OCI-LY3 (cell line): ENCODE measurements around the gene PLIN5.

Experiments
- H2AFZ ChIP-seq: fragments of 200-600, 300-600 bp; shearing (Covaris generic); 2 replicates; pipeline ENCODE4 v1.6.0; 2014; ENCODE audit warnings: antibody characterized with exemption, low read depth, low read length
- H3K27ac ChIP-seq: fragments of 200-600, 300-600 bp; sonication (generic); 2 replicates; pipeline ENCODE4 v1.5.1; 2014; ENCODE audit warnings: mild to moderate bottlenecking, low read length, moderate library complexity, mixed read lengths
- H3K27me3 ChIP-seq: fragments of 200-600, 300-600 bp; sonication (generic); 2 replicates; pipeline ENCODE4 v1.6.1; 2014; ENCODE audit warnings: low read depth, low read length, mixed read lengths
- H3K36me3 ChIP-seq: fragments of 200-600, 300-600 bp; sonication (generic); replicated peaks from 2 replicates; pipeline ENCODE3; 2014; ENCODE audit warnings: low read depth, low read length, mixed read lengths
- H3K4me1 ChIP-seq: fragments of 300-600, 200-600 bp; sonication (generic); 2 replicates; pipeline ENCODE4 v1.6.1; 2014; ENCODE audit warnings: low read length, mixed read lengths
- H3K4me2 ChIP-seq: fragments of 200-600, 300-600 bp; sonication (generic); 2 replicates; pipeline ENCODE4 v1.6.1; 2014; ENCODE audit warnings: low read length, mixed read lengths
- H3K4me3 ChIP-seq: fragments of 300-600, 200-600 bp; sonication (generic); 2 replicates; pipeline ENCODE4 v1.5.1; 2014; ENCODE audit warnings: antibody characterized with exemption, mild to moderate bottlenecking, low read length, moderate library complexity
- H3K79me2 ChIP-seq: fragments of 300-600, 200-600 bp; shearing (Covaris generic); 2 replicates; pipeline ENCODE4 v1.6.1; 2014; ENCODE audit warnings: mild to moderate bottlenecking, low read length, mixed read lengths
- H3K9ac ChIP-seq: fragments of 300-600, 200-600 bp; shearing (Covaris generic); 2 replicates; pipeline ENCODE4 v1.6.0; 2014; ENCODE audit warnings: mild to moderate bottlenecking, low read length, moderate library complexity
- H3K9me3 ChIP-seq: fragments of 200-600, 300-600 bp; shearing (Covaris generic); 2 replicates; pipeline ENCODE4 v1.6.1; 2014; ENCODE audit warnings: low read length, mixed read lengths; ENCODE audit not compliant: insufficient read depth
- H4K20me1 ChIP-seq: fragments of 200-600, 300-600 bp; sonication (generic); 2 replicates; pipeline ENCODE4 v1.6.1; 2016; ENCODE audit warnings: low read length, mixed read lengths; ENCODE audit not compliant: insufficient read depth
- CTCF ChIP-seq: fragments of 200-600, 300-600 bp; sonication (generic); IDR thresholded peaks from 2 replicates; pipeline ENCODE4 v1.5.1; 2014; ENCODE audit warnings: antibody characterized with exemption, low read length, low read depth
- EZH2phosphoT487 ChIP-seq: fragments of 200-600 bp; shearing (Covaris generic); IDR thresholded peaks from 2 replicates; pipeline ENCODE4 v1.6.1; 2018; ENCODE audit warnings: antibody characterized with exemption, mixed run types, low read depth

PLIN5 gene

DNA sequence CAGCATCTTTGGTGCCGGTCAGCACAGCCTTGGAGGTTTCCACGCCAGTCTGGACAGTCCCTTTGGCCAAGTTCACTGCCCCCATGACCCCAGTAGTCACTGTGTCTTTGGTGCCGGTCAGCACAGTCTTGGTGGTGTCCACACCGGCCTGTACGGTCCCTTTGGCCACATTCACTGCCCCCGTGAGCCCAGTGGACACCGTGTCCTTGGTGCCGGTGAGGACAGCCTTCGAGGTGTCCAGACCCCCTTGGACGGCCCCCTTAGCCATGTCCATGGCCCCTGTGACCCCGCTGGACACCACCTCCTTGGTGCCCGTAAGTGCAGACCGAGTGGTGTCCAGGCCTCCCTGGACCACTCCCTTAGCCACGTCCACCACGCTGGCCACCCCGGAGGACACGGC is 21.8 kb downstream of the PLIN5 start:
- no peaks in the 10 kb centered on the region for H3K36me3 ChIP-seq
- H3K27me3 ChIP-seq = no peaks in the 10 kb centered on the region
- TF ChIP-seq EZH2phosphoT487 (no peak), CTCF (no peak)

DNA sequence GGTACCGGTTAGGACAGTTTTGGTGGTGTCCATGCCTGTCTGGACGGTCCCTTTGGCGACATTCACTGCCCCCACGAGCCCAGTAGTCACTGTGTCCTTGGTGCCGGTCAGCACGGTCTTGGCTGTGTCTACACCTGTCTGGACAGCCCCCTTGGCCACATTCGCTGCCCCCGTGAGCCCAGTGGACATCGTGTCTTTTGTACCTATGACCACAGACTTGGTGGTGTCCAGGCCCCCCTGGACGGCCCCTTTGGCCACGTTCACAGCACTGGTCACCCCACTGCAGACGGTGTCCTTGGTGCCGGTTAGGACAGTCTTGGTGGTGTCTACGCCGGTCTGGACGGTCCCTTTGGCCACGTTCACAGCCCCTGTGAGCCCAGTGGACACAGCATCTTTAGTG is 23.0 kb downstream of the PLIN5 start:
- H3K9me3 ChIP-seq = no peaks in the 10 kb centered on the region
- H3K4me3 ChIP-seq = no peak overlapping the region
- no peak overlapping the region for H3K27ac ChIP-seq
- H3K27me3 ChIP-seq = no peaks in the 10 kb centered on the region
- peaks cover 15% of the 10 kb centered on the region for H3K4me1 ChIP-seq
- no peak overlapping the region for H2AFZ ChIP-seq
- no peak overlapping the region for H3K4me2 ChIP-seq
- H4K20me1 ChIP-seq = no peaks in the 10 kb centered on the region
- no peaks in the 10 kb centered on the region for H3K79me2 ChIP-seq
- no peak for TF ChIP-seq CTCF
- TF ChIP-seq EZH2phosphoT487 = no peak
- H3K9ac ChIP-seq = no peak overlapping the region
- H3K36me3 ChIP-seq = peaks cover 2% of the 10 kb centered on the region

More for the DNA sequence above, 21.8 kb downstream of the PLIN5 start:
- H3K4me2 ChIP-seq = no peak overlapping the region
- H3K9ac ChIP-seq = no peak overlapping the region
- H3K79me2 ChIP-seq = no peaks in the 10 kb centered on the region
- no peaks in the 10 kb centered on the region for H4K20me1 ChIP-seq
- no peak overlapping the region for H3K4me3 ChIP-seq
- no peaks in the 10 kb centered on the region for H3K9me3 ChIP-seq
- peaks cover 19% of the 10 kb centered on the region for H3K4me1 ChIP-seq
- H2AFZ ChIP-seq = no peak overlapping the region
- no peak overlapping the region for H3K27ac ChIP-seq

- H4K20me1 ChIP-seq = no peaks in the 10 kb centered on the region
- H3K4me3 ChIP-seq = no peak overlapping the region
- no peaks in the 10 kb centered on the region for H3K79me2 ChIP-seq
- peaks cover 9% of the 10 kb centered on the region for H3K4me1 ChIP-seq
- H3K27me3 ChIP-seq = no peaks in the 10 kb centered on the region
- H3K9me3 ChIP-seq = no peaks in the 10 kb centered on the region
- H3K36me3 ChIP-seq = peaks cover 2% of the 10 kb centered on the region
- no peak overlapping the region for H3K4me2 ChIP-seq
- no peak overlapping the region for H3K27ac ChIP-seq
- no peak overlapping the region for H3K9ac ChIP-seq
- H2AFZ ChIP-seq = no peak overlapping the region
- TF ChIP-seq CTCF (no peak), EZH2phosphoT487 (no peak)
Observed at GRCh38 chr19:4511300-4512054, 23.5 kb downstream of the PLIN5 start.

- H3K36me3 ChIP-seq = peaks cover 7% of the 10 kb centered on the region
- H3K4me2 ChIP-seq = no peak overlapping the region
- 0 out of 2 replicates have a peak, but pooled peaks cover 3% of the 10 kb centered on the region for H4K20me1 ChIP-seq
- H3K4me1 ChIP-seq = peaks cover under 1% of the 10 kb centered on the region
- no peak overlapping the region for H2AFZ ChIP-seq
- no peaks in the 10 kb centered on the region for H3K79me2 ChIP-seq
- TF ChIP-seq CTCF (no peak), EZH2phosphoT487 (no peak)
- no peak overlapping the region for H3K4me3 ChIP-seq
- no peak overlapping the region for H3K9ac ChIP-seq
- no peaks in the 10 kb centered on the region for H3K27me3 ChIP-seq
- no peaks in the 10 kb centered on the region for H3K9me3 ChIP-seq
- no peak overlapping the region for H3K27ac ChIP-seq
Observed at GRCh38 chr19:4510435-4511255, 24.4 kb downstream of the PLIN5 start.
